Kidney epithelial cell (primary cell): ENCODE measurements around the gene CYBC1. TPM values are rescaled to one million over a fixed set of nuclear protein-coding genes. Genes with fewer than 3 reads are reported as not detected.

Experiments used
- DNase-seq: peaks from one replicate; pipeline ENCODE4 v3.0.0-alpha.2; 2010; ENCODE audit warnings: low read depth
- H3K27me3 ChIP-seq: 2 replicates; pipeline ENCODE4 v1.6.0; 2011; ENCODE audit warnings: low read length; ENCODE audit not compliant: control insufficient read depth, insufficient read depth
- H3K36me3 ChIP-seq: 2 replicates; pipeline ENCODE4 v1.5.1; 2011; ENCODE audit warnings: low read length; ENCODE audit not compliant: control insufficient read depth, insufficient read depth
- H3K4me3 ChIP-seq: 2 replicates; pipeline ENCODE4 v1.5.1; 2011; ENCODE audit warnings: low read depth, mild to moderate bottlenecking, control low read depth, low read length
- total RNA-seq: library from RNA; depleted of rRNA; stranded (reverse); fragments of >200 nt; gene quantifications from 2 replicates; pipeline ENCODE4 v1.2.3, GENCODE V29; 2015
- TF ChIP-seq, protein P1 (sequence below): IDR thresholded peaks from 2 replicates; pipeline ENCODE4 v1.5.1; 2011; ENCODE audit warnings: mild to moderate bottlenecking, moderate library complexity, low read length, control low read depth, inconsistent platforms; ENCODE audit not compliant: insufficient read depth, poor library complexity, severe bottlenecking

Gene CYBC1
- total RNA-seq, 1 donor from 2014 or later, result 76.0 TPM

DNA sequence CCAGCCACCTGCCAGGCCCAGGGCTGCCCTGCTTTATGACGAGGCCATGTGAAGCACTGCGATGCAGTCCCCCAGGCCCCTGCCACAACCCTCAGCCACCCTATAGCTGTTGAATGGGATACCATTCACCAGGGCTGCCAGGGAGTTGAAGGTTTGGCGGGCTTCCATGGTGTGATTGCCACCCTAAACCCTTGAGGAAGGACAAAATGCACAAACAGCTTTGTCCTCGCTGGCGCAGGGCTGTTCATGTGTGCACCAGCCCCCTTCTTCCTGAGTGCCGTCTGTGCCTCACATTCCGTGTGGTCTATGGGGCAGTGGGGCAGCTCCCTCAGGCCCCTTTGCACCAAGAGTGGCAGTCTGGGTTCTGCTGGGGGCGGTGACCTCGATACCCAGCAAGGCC lies 33.3 kb upstream of the CYBC1 start:
- H3K27me3 ChIP-seq, result no peaks in the 10 kb centered on the region
- TF ChIP-seq, protein P1, sequence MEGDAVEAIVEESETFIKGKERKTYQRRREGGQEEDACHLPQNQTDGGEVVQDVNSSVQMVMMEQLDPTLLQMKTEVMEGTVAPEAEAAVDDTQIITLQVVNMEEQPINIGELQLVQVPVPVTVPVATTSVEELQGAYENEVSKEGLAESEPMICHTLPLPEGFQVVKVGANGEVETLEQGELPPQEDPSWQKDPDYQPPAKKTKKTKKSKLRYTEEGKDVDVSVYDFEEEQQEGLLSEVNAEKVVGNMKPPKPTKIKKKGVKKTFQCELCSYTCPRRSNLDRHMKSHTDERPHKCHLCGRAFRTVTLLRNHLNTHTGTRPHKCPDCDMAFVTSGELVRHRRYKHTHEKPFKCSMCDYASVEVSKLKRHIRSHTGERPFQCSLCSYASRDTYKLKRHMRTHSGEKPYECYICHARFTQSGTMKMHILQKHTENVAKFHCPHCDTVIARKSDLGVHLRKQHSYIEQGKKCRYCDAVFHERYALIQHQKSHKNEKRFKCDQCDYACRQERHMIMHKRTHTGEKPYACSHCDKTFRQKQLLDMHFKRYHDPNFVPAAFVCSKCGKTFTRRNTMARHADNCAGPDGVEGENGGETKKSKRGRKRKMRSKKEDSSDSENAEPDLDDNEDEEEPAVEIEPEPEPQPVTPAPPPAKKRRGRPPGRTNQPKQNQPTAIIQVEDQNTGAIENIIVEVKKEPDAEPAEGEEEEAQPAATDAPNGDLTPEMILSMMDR, result no peak
- DNase-seq, result no peak
- no peak overlapping the region for H3K4me3 ChIP-seq
- H3K36me3 ChIP-seq, result peaks cover 1% of the 10 kb centered on the region

DNA sequence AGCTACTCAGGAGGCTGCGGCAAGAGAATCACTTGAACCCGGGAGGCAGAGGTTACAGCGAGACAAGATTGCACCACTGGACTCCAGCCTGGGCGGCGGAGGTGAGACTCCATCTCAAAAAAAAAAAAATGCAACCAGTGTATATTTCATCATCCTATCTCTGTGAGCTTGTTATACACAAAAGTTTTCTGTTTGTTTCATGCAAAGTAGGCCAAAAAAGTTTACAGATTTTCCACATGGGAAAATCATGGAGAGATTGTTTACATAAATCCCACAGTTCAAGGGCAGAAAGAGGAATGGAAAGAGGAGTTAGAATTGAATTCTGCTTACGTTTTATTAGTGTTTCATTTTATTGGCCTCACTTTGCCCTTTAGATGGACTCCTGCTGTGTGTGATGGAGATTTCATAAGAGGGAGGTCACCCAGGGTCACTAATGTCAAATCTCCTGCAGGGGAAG lies 32.7 kb upstream of the CYBC1 start:
- Histone ChIP-seq H3K27me3 (no peaks in the 10 kb centered on the region), H3K4me3 (no peak overlapping the region), H3K36me3 (peaks cover 1% of the 10 kb centered on the region)
- TF ChIP-seq, protein P1, result no peak
- no peak for DNase-seq

DNA sequence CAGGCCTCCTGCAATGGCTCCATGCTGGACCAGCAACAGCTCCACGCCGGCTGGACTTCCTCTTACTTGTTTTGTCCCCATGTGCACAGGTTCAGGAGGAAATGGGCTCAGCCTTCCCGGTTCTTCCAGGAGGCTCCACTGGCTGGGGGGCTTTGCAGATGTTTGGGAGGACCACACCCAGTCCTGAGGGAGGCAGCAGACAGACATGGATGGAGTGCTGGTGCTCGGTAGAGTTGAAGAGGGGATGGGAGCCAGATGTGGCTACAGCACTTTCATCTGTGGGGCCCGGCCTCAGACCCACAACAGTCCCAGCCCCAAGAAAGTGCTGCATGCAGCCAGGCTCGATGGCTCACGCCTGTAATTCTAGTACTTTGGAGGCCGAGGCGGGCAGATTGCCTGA lies 29.8 kb upstream of the CYBC1 start:
- Histone ChIP-seq H3K4me3 (no peak overlapping the region), H3K36me3 (peaks cover 1% of the 10 kb centered on the region), H3K27me3 (no peaks in the 10 kb centered on the region)
- no peak for DNase-seq
- TF ChIP-seq, protein P1, result no peak

DNA sequence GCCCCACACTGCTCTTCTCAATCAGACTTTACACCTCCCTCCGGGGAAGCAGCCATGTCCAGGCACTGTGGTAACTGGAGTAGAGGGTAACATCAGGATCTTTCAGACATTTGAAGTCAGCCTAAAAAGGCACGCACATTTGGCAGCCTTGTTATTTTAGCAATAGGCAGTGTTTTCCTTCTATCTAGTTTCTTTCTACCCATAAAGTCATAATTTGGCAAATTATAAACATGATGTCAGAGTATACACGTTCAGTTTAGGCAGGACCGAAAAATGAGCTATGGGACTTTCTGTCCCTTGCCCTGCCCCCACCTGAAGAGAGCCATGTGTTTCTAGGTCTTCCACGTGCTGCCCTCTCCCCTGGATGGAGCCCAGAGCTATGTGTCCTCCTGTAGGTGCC lies 29.1 kb upstream of the CYBC1 start:
- no peak for DNase-seq
- peaks cover 1% of the 10 kb centered on the region for H3K36me3 ChIP-seq
- no peak overlapping the region for H3K4me3 ChIP-seq
- no peaks in the 10 kb centered on the region for H3K27me3 ChIP-seq
- TF ChIP-seq, protein P1, result no peak

DNA sequence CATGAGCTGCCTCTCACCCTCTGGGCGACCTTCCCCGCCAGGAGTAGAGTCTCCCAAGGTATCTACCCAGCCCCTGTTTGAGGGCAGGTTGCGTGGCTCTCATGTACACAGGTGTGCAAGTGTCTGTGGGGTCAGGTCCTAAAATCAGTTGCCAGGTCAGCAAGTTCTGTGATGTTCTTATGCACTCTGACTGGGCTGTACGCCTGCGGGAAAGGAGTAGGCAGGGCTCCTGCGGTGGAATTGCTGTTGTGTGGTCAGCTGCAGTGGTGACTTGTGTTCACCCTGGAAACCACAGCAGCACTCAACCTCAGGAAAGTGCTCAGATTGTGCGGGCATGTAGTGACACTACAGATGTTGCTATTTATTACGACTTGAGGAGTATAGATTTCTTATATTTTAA lies 27.4 kb upstream of the CYBC1 start:
- TF ChIP-seq, protein P1, result no peak
- DNase-seq, result no peak
- H3K4me3 ChIP-seq, result no peak overlapping the region
- H3K27me3 ChIP-seq, result no peaks in the 10 kb centered on the region
- H3K36me3 ChIP-seq, result peaks cover 1% of the 10 kb centered on the region

DNA sequence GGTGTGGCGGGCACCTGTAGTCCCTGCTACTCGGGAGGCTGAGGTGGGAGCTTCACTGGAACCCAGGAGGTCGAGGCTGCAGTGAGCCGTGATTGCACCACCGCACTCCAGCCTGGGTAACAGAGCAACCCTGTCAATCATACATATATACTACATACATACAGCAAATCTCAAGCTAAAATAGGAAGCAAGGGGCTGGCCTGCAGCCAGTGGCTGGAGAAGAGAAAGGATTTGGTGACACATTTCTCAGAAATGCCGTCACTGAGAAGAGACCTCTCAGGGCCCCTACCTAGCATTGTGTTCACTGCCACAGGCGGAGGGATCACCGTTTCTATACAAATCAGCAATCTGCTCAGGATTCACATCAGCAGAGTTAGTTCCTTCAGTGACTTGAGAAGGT lies 24.9 kb upstream of the CYBC1 start:
- Histone ChIP-seq H3K4me3 (no peak overlapping the region), H3K36me3 (peaks cover 1% of the 10 kb centered on the region), H3K27me3 (no peaks in the 10 kb centered on the region)
- no peak for DNase-seq
- TF ChIP-seq, protein P1, result no peak
